Breast epithelium (tissue), 4 donors: Measurements from ENCODE around the gene TMEM132D. TPM values are rescaled to one million over a fixed set of nuclear protein-coding genes. Genes with fewer than 3 reads are reported as not detected.

Experiments
- DNase-seq, 2 donors: peaks; one replicate each; pipeline ENCODE4 v3.0.0-alpha.2; 2019; ENCODE audit warnings: low spot score in 2 of 2
- H3K27ac ChIP-seq, 2 donors: fragments of 200-600 bp; sonication (generic) in 1 of 2; one replicate each; pipeline ENCODE4 v1.5.1; 2016 to 2019; ENCODE audit warnings: mild to moderate bottlenecking in 1 of 2
- H3K27me3 ChIP-seq, 2 donors: fragments of 200-600 bp; sonication (generic) in 1 of 2; one replicate each; pipeline versions ENCODE4 v1.5.1 to v1.6.0; 2017 to 2019; ENCODE audit warnings: control low read depth in 1 of 2, mild to moderate bottlenecking in 1 of 2
- H3K36me3 ChIP-seq: fragments of 200-600 bp; one replicate; pipeline ENCODE4 v1.5.1; 2019
- H3K4me1 ChIP-seq, 2 donors: fragments of 200-600 bp; sonication (generic); one replicate each; pipeline ENCODE4 v1.5.1; 2016 to 2019; ENCODE audit warnings: control low read depth in 1 of 2
- H3K4me3 ChIP-seq, 3 donors: fragments of 200-600 bp; sonication (generic); 1 replicate in 2 of 3; 2 replicates in 1 of 3; pipeline ENCODE4 v1.5.1; 2016 to 2019; ENCODE audit warnings: mild to moderate bottlenecking in 3 of 3, moderate library complexity in 2 of 3
- H3K9me3 ChIP-seq, 2 donors: fragments of 200-600 bp; sonication (generic) in 1 of 2; one replicate each; pipeline ENCODE4 v1.5.1; 2016 to 2019; ENCODE audit warnings: control low read depth in 1 of 2
- CTCF ChIP-seq, 3 donors: fragments of 450-650 bp; IDR thresholded peaks; one replicate each; pipeline ENCODE4 v1.5.1; 2016 to 2017; ENCODE audit warnings: antibody characterized with exemption in 3 of 3, mild to moderate bottlenecking in 3 of 3, moderate library complexity in 3 of 3
- POLR2A ChIP-seq: fragments of 450-650 bp; IDR thresholded peaks from one replicate; pipeline ENCODE4 v1.6.1; 2016; ENCODE audit warnings: antibody characterized with exemption, mild to moderate bottlenecking, moderate library complexity
- POLR2AphosphoS5 ChIP-seq, 3 donors: sonication (generic); formaldehyde crosslinking; IDR thresholded peaks; one replicate each; pipeline ENCODE4 v1.6.1; 2017; ENCODE audit warnings: antibody characterized with exemption in 3 of 3
- intact Hi-C: fragments of 100-400 bp; cut with DNase I; formaldehyde crosslinking; loops from one replicate; pipeline ENCODE4 v1.15.1; 2023; ENCODE audit warnings: low total_unique reads
- total RNA-seq, 3 donors: library from RNA; depleted of rRNA; stranded (reverse); fragments of >200 nt; gene quantifications; one replicate each; pipeline ENCODE4 v1.1.0, GENCODE V29; 2016

Gene TMEM132D
- total RNA-seq, 3 donors from 2014 or later = not detected

- Histone ChIP-seq H3K27me3 (no peaks in the 10 kb centered on the region), H3K36me3 (no peaks in the 10 kb centered on the region), H3K9me3 (peaks cover 0 to 5% of the 10 kb centered on the region in 2 donors), H3K4me1 (no peaks in the 10 kb centered on the region), H3K27ac (no peak overlapping the region), H3K4me3 (no peak overlapping the region)
- TF ChIP-seq POLR2AphosphoS5 (IDR thresholded peaks at IDR 0.05) (no peak), POLR2A (no peak), CTCF (IDR thresholded peaks at IDR 0.05) (no peak)
- intact Hi-C loops = no loop called here
- DNase-seq = no peak
Measured at GRCh38 chr12:129607756-129608155, 296.1 kb downstream of the TMEM132D start.

- Histone ChIP-seq H3K36me3 (no peaks in the 10 kb centered on the region), H3K27me3 (no peaks in the 10 kb centered on the region), H3K4me3 (no peak overlapping the region), H3K27ac (no peak overlapping the region), H3K4me1 (no peaks in the 10 kb centered on the region), H3K9me3 (peaks cover 0 to 9% of the 10 kb centered on the region in 2 donors)
- TF ChIP-seq POLR2AphosphoS5 (IDR thresholded peaks at IDR 0.05) = no peak
- TF ChIP-seq CTCF (IDR thresholded peaks at IDR 0.05) = no peak
- no peak for TF ChIP-seq POLR2A
- intact Hi-C loops = no loop called here
- no peak for DNase-seq
Measured at GRCh38 chr12:129607301-129607700, 296.5 kb downstream of the TMEM132D start.

- Histone ChIP-seq H3K27ac (no peak overlapping the region), H3K4me1 (no peaks in the 10 kb centered on the region), H3K27me3 (no peaks in the 10 kb centered on the region), H3K36me3 (no peaks in the 10 kb centered on the region), H3K4me3 (no peak overlapping the region), H3K9me3 (peaks cover 0 to 14% of the 10 kb centered on the region in 2 donors)
- TF ChIP-seq POLR2A (no peak), CTCF (IDR thresholded peaks at IDR 0.05) (no peak), POLR2AphosphoS5 (IDR thresholded peaks at IDR 0.05) (no peak)
- intact Hi-C loops = no loop called here
- DNase-seq = no peak
Measured at GRCh38 chr12:129606239-129606638, 297.6 kb downstream of the TMEM132D start.

- intact Hi-C loops = no loop called here
- Histone ChIP-seq H3K4me3 (no peak overlapping the region), H3K36me3 (no peaks in the 10 kb centered on the region), H3K27ac (no peak overlapping the region), H3K4me1 (no peaks in the 10 kb centered on the region), H3K27me3 (no peaks in the 10 kb centered on the region), H3K9me3 (peaks cover 0 to 19% of the 10 kb centered on the region in 2 donors)
- TF ChIP-seq POLR2AphosphoS5 (IDR thresholded peaks at IDR 0.05) (no peak), CTCF (IDR thresholded peaks at IDR 0.05) (no peak), POLR2A (no peak)
- DNase-seq = no peak
Measured at GRCh38 chr12:129605666-129606065, 298.2 kb downstream of the TMEM132D start.

GRCh38 chr12:129604506-129604905, 299.3 kb downstream of the TMEM132D start:
- no peak for DNase-seq
- H3K27ac ChIP-seq = no peak overlapping the region
- H3K27me3 ChIP-seq = no peaks in the 10 kb centered on the region
- no peak overlapping the region for H3K4me3 ChIP-seq
- no peaks in the 10 kb centered on the region for H3K36me3 ChIP-seq
- H3K9me3 ChIP-seq = peaks cover 0 to 20% of the 10 kb centered on the region in 2 donors
- TF ChIP-seq POLR2AphosphoS5 (IDR thresholded peaks at IDR 0.05) (no peak), POLR2A (no peak), CTCF (IDR thresholded peaks at IDR 0.05) (no peak)
- intact Hi-C loops = no loop called here
- H3K4me1 ChIP-seq = no peaks in the 10 kb centered on the region
